Measurements from ENCODE around the gene LAMP2. TPM values are rescaled to one million over a fixed set of nuclear protein-coding genes. Genes with fewer than 3 reads are reported as not detected.
A peak's percentile ranks its signal among the peaks of the same experiment; 100 is the strongest.

LAMP2 gene
- total RNA-seq, 1 donor from 2014 or later: 64.5 TPM

GRCh38 chrX:120401301-120401700 is 67.8 kb downstream of the LAMP2 start:
- DNase-seq (ENCODE audit: low spot score, unreplicated experiment): no peak
- no peak overlapping the region for H3K27ac Mint-ChIP-seq

GRCh38 chrX:120380699-120381098 is 88.4 kb downstream of the LAMP2 start:
- Mint-ChIP-seq H3K9me3 (ENCODE audit: low read depth) (peaks cover 13% of the 10 kb centered on the region), H3K36me3 (ENCODE audit: insufficient read depth) (peaks cover 3% of the 10 kb centered on the region), H3K27me3 (no peaks in the 10 kb centered on the region), H3K4me1 (ENCODE audit: low read depth) (no peaks in the 10 kb centered on the region), H3K27ac (no peak overlapping the region), H3K4me3 (ENCODE audit: low read depth) (no peak overlapping the region)
- peak; percentile 17 for TF ChIP-seq CTCF (IDR thresholded peaks at IDR 0.05; ENCODE audit: unreplicated experiment)
- DNase-seq (ENCODE audit: low spot score, unreplicated experiment): no peak

More at GRCh38 chrX:120401301-120401700, 67.8 kb downstream of the LAMP2 start:
- Mint-ChIP-seq H3K27me3 (no peaks in the 10 kb centered on the region), H3K36me3 (ENCODE audit: insufficient read depth) (no peaks in the 10 kb centered on the region), H3K4me1 (ENCODE audit: low read depth) (no peaks in the 10 kb centered on the region), H3K9me3 (ENCODE audit: low read depth) (peaks cover 12% of the 10 kb centered on the region), H3K4me3 (ENCODE audit: low read depth) (no peak overlapping the region)
- TF ChIP-seq CTCF (IDR thresholded peaks at IDR 0.05; ENCODE audit: unreplicated experiment): no peak

- Mint-ChIP-seq H3K27ac (no peak overlapping the region), H3K9me3 (ENCODE audit: low read depth) (peaks cover 13% of the 10 kb centered on the region), H3K36me3 (ENCODE audit: insufficient read depth) (peaks cover 3% of the 10 kb centered on the region), H3K4me1 (ENCODE audit: low read depth) (no peaks in the 10 kb centered on the region), H3K4me3 (ENCODE audit: low read depth) (no peak overlapping the region), H3K27me3 (no peaks in the 10 kb centered on the region)
- DNase-seq (ENCODE audit: low spot score, unreplicated experiment): no peak
- TF ChIP-seq CTCF (IDR thresholded peaks at IDR 0.05; ENCODE audit: unreplicated experiment): no peak
Observed at GRCh38 chrX:120379937-120380681, 89.0 kb downstream of the LAMP2 start.

- no peak overlapping the region for H3K27ac Mint-ChIP-seq
- H3K4me3 Mint-ChIP-seq (ENCODE audit: low read depth): no peak overlapping the region
- no peak for DNase-seq (ENCODE audit: low spot score, unreplicated experiment)
- TF ChIP-seq CTCF (IDR thresholded peaks at IDR 0.05; ENCODE audit: unreplicated experiment): no peak
- no peaks in the 10 kb centered on the region for H3K4me1 Mint-ChIP-seq (ENCODE audit: low read depth)
- H3K27me3 Mint-ChIP-seq: no peaks in the 10 kb centered on the region
- H3K36me3 Mint-ChIP-seq (ENCODE audit: insufficient read depth): peaks cover 3% of the 10 kb centered on the region
- peaks cover 21% of the 10 kb centered on the region for H3K9me3 Mint-ChIP-seq (ENCODE audit: low read depth)
Observed at GRCh38 chrX:120378570-120378969, 90.5 kb downstream of the LAMP2 start.

Other genes starting within 250 kb of the LAMP2 start
- 40.4 and 41.3 TPM in 2 replicates for gene ZBTB33, start 218.5 kb downstream of the LAMP2 start, total RNA-seq
- gene TMEM255A, start 157.8 kb downstream of the LAMP2 start, total RNA-seq: 0.46 and 0.51 TPM in 2 replicates
- not detected in 2 replicates for gene ATP1B4, start 107.2 kb downstream of the LAMP2 start, total RNA-seq
- gene CUL4B, start 91.7 kb upstream of the LAMP2 start, total RNA-seq: 61.3 and 62.7 TPM in 2 replicates
- gene MCTS1, start 134.8 kb upstream of the LAMP2 start, total RNA-seq: 35.0 and 37.3 TPM in 2 replicates
- 21.8 and 22.2 TPM in 2 replicates for gene C1GALT1C1, start 160.8 kb upstream of the LAMP2 start, total RNA-seq

Data from progenitor cell of endocrine pancreas (in vitro differentiated cells).